ENCODE measurements around the gene PTPRN2.

PTPRN2 gene

GRCh38 chr7:158576050-158576762 lies 11.4 kb downstream of the PTPRN2 start:
- DNase-seq: no peak

- DNase-seq: no peak
Measured at GRCh38 chr7:158574308-158575036, 13.2 kb downstream of the PTPRN2 start.

GRCh38 chr7:158573310-158573709 lies 14.3 kb downstream of the PTPRN2 start:
- DNase-seq: no peak

- no peak for DNase-seq
Measured at GRCh38 chr7:158572000-158572828, 15.4 kb downstream of the PTPRN2 start.

GRCh38 chr7:158570449-158571170 lies 17.0 kb downstream of the PTPRN2 start:
- no peak for DNase-seq

- DNase-seq: no peak
Measured at GRCh38 chr7:158569858-158570323, 17.7 kb downstream of the PTPRN2 start.

- no peak for DNase-seq
Measured at GRCh38 chr7:158568974-158569857, 18.4 kb downstream of the PTPRN2 start.

- DNase-seq: no peak
Measured at GRCh38 chr7:158567153-158567603, 20.4 kb downstream of the PTPRN2 start.

GRCh38 chr7:158564663-158565035 lies 23.0 kb downstream of the PTPRN2 start:
- DNase-seq: no peak

GRCh38 chr7:158563911-158564662 lies 23.5 kb downstream of the PTPRN2 start:
- no peak for DNase-seq

- no peak for DNase-seq
Measured at GRCh38 chr7:158563051-158563450, 24.6 kb downstream of the PTPRN2 start.

GRCh38 chr7:158562517-158562916 lies 25.1 kb downstream of the PTPRN2 start:
- no peak for DNase-seq

- DNase-seq: no peak
Measured at GRCh38 chr7:158561659-158562058, 26.0 kb downstream of the PTPRN2 start.

GRCh38 chr7:158560386-158560785 lies 27.2 kb downstream of the PTPRN2 start:
- no peak for DNase-seq

- no peak for DNase-seq
Measured at GRCh38 chr7:158559356-158559755, 28.3 kb downstream of the PTPRN2 start.

GRCh38 chr7:158558816-158559215 lies 28.8 kb downstream of the PTPRN2 start:
- no peak for DNase-seq

GRCh38 chr7:158557441-158557755 lies 30.2 kb downstream of the PTPRN2 start:
- DNase-seq: no peak

- DNase-seq: no peak
Measured at GRCh38 chr7:158556721-158557440, 30.7 kb downstream of the PTPRN2 start.

- no peak for DNase-seq
Measured at GRCh38 chr7:158555034-158555520, 32.5 kb downstream of the PTPRN2 start.

- DNase-seq: no peak
Measured at GRCh38 chr7:158550886-158551452, 36.7 kb downstream of the PTPRN2 start.
